Fibroblast of mammary gland (primary cell): ENCODE results near the gene TNC.
A peak's percentile ranks its signal among the peaks of the same experiment; 100 is the strongest.

ENCODE experiments used
- DNase-seq: peaks from one replicate; pipeline ENCODE4 v3.0.0-alpha.2; 2010; ENCODE audit warnings: low read depth
- H3K4me3 ChIP-seq: 2 replicates; pipeline ENCODE4 v1.5.1; 2011; ENCODE audit warnings: low read depth, mild to moderate bottlenecking, low read length, moderate library complexity; ENCODE audit not compliant: control insufficient read depth
- CTCF ChIP-seq: conservative IDR thresholded peaks from 2 replicates; pipeline ENCODE4 v1.5.1; 2011; ENCODE audit warnings: low read depth, low read length, inconsistent platforms; ENCODE audit not compliant: control insufficient read depth, insufficient read depth

TNC gene

DNA sequence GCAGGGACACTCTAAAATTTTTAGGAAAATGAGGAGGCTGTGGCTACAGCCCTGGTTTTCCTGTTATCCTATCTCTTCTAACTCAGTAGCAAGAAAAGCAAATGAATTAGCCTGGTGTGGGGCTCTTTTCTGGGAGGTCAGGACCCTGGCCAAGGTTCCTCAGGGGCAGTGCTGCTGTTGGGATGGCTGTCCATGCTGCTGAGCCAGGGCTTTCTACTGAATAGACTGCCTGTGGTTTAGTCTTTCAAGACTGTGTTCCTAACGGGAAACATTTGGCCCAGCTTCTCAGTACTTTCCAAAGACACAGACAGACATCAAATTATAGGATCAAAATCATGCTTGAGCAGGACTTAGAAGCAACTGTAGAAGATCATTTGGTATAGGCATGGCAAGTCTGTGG lies 18.1 kb downstream of the TNC start:
- TF ChIP-seq CTCF, result no peak
- DNase-seq, result no peak
- H3K4me3 ChIP-seq, result no peak overlapping the region

DNA sequence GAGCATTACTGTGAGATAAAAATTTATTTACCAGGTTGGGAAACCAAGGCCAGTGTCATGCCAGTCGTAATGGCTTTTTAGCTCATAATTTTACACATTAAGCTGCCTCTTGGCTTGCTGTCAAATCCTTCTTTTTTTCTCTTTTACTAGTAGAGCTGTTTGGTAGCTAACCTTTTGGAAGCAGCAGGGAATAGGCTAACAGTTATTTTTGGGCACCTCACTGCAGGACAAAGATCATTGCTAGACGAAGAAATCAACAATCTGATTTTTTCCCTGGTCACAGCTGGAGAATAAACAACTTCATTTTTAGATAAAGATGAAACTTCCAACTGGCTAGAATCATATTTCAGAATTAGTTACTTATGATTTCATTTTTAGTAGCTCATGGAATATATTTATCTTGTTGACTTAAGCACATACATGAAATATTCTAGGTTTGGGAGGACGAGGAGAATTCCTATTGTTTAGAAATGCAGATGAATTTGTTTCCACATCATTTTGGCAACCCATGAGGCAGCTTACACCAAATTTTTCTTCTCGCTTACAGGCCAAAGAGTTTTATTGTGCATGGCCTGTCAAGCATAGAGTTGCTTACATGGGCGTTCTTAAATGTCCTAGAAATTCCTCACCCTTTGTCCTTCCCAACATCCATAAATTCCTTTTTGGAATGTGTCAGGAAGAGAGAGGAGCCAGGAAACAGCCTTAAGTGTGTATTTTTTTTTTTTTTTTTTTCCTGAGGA lies 19.6 kb downstream of the TNC start:
- no peak for DNase-seq
- no peak for TF ChIP-seq CTCF
- no peak overlapping the region for H3K4me3 ChIP-seq

DNA sequence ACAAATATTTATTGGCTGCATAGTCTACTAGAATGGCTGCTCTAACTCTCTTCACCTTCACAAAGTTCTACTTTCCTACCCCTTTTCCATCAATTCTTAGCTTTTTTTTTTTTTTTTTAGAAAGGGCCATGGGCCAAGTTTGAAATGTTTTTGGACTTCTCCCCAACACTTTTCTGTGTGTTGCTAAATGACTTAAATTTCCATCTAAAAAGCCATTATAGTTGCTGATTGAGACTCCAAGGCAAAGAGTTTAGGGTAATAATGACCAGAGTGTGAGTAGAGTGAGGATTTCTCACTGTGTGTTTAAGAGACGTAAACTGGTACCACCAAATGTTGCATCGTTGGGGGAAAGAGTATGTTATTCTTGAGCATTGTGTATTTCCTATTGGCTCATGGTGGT lies 24.4 kb downstream of the TNC start:
- no peak overlapping the region for H3K4me3 ChIP-seq
- no peak for TF ChIP-seq CTCF
- no peak for DNase-seq

GRCh38 chr9:115090486-115090885 lies 27.5 kb downstream of the TNC start:
- no peak overlapping the region for H3K4me3 ChIP-seq
- no peak for TF ChIP-seq CTCF
- no peak for DNase-seq

DNA sequence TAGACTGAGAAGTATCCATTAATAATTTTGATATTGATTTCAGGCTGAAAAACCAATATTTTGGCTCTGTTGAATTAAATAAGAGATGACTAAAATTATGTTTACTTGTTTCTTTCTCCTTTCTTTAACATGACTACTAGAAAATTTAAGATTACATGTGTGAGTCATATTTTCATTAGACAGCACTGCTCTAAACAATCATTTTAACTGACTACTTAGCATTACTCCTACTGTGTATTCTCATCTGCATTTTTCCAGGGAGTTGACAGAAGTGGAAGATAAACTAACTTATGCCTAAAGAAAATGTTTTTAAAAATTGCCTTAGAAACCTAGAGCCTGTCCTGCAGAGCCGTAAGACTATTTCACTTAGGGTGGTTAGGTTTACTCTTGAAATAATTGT lies 29.1 kb downstream of the TNC start:
- peak; percentile 36 for DNase-seq
- no peak overlapping the region for H3K4me3 ChIP-seq

DNA sequence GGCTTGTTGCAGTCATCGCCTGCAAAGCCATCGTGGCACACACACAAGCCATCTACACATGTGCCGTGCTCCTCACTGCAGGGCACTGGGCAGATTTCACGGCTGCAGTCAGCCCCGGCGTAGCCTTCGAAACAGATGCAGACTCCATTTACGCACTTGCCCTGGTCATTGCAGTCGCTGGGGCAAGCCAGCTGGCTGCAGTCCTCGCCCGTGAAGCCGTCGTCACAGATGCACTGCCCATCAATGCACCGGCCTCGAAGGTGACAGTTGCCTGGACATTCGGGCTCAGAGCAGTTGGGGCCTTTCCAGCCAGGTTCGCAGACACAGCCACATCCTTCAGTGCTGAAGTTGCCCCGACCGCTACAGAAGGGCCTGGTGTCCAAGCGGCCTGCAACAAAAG lies 31.1 kb downstream of the TNC start:
- no peak overlapping the region for H3K4me3 ChIP-seq
- TF ChIP-seq CTCF, result no peak
- no peak for DNase-seq

More for the DNA sequence above, 29.1 kb downstream of the TNC start:
- no peak for TF ChIP-seq CTCF

DNA sequence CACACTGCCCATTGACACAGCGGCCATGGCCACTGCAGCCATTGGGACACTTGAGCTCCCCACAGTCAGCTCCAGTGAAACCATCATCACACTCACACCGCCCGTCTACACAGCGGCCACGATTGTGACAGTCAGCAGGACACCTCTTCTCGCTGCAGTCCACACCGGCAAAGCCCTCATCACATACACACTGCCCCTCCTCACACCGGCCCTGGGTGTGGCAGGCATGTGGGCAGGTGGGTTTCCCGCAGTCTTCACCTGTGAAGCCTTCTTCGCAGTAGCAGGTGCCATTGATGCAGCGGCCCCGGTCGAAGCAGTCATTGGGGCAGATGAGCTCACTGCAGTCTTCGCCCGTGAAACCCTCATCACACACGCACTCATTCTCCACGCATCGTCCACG lies 31.5 kb downstream of the TNC start:
- no peak overlapping the region for H3K4me3 ChIP-seq
- no peak for TF ChIP-seq CTCF
- DNase-seq, result no peak
